H1 (cell line): Measurements from ENCODE around the gene PKD1L1. TPM values are rescaled to one million over a fixed set of nuclear protein-coding genes. Genes with fewer than 3 reads are reported as not detected.

Experiments used
- BRCA1 ChIP-seq: IDR thresholded peaks from 2 replicates; pipeline ENCODE4 v1.6.1; 2012; ENCODE audit warnings: low read depth, low read length, improper control_type of control experiment
- CHD7 ChIP-seq: fragments of 300-600 bp; sonication (generic); IDR thresholded peaks from 2 replicates; pipeline ENCODE4 v1.7.1; 2012; ENCODE audit warnings: low read length, moderate library complexity, mild to moderate bottlenecking, inconsistent platforms; ENCODE audit not compliant: insufficient replicate concordance
- E2F6 ChIP-seq: IDR thresholded peaks from 2 replicates; pipeline ENCODE4 v1.6.1; 2012; ENCODE audit warnings: inconsistent platforms
- HDAC6 ChIP-seq: IDR thresholded peaks from one replicate; pipeline ENCODE4 v1.7.1; 2012; ENCODE audit warnings: low read depth, mild to moderate bottlenecking, inconsistent platforms, low read length, moderate library complexity
- JUN ChIP-seq: IDR thresholded peaks from 2 replicates; pipeline ENCODE4 v1.6.1; 2011; ENCODE audit warnings: low read depth, mild to moderate bottlenecking, improper control_type of control experiment, low read length
- KDM4A ChIP-seq: IDR thresholded peaks from one replicate; pipeline ENCODE4 v1.7.1; 2012; ENCODE audit warnings: low read depth, mild to moderate bottlenecking, moderate library complexity, low read length, inconsistent platforms; ENCODE audit not compliant: severe bottlenecking
- KDM5A ChIP-seq: fragments of 200-600 bp; IDR thresholded peaks from 2 replicates; pipeline ENCODE4 v1.7.1; 2012; ENCODE audit warnings: mild to moderate bottlenecking, low read length, inconsistent platforms, mixed read lengths
- RAD21 ChIP-seq, 2 experiments: IDR thresholded peaks in 1 of 2; conservative IDR thresholded peaks in 1 of 2; 2 replicates each; pipeline ENCODE4 v1.6.1; 2011; ENCODE audit warnings: low read depth in 2 of 2, low read length in 2 of 2, improper control_type of control experiment in 1 of 2, inconsistent platforms in 1 of 2, mild to moderate bottlenecking in 1 of 2, moderate library complexity in 1 of 2
- SP1 ChIP-seq: IDR thresholded peaks from 2 replicates; pipeline ENCODE4 v1.6.1; 2011; ENCODE audit warnings: low read depth, low read length
- SP4 ChIP-seq: IDR thresholded peaks from 2 replicates; pipeline ENCODE4 v1.6.1; 2012; ENCODE audit warnings: low read length, inconsistent platforms
- YY1 ChIP-seq: IDR thresholded peaks from 2 replicates; pipeline ENCODE4 v1.6.1; 2011; ENCODE audit warnings: low read depth, mild to moderate bottlenecking, low read length
- polyA plus RNA-seq, 7 experiments: library from polyadenylated mRNA; depleted of rRNA in 3 of 7; stranded (reverse) in 5 of 7; unstranded in 2 of 7; fragments of >200 nt in 5 of 7; fragments of 200-250 nt in 2 of 7; gene quantifications; 1 replicate in 5 of 7; 2 replicates in 1 of 7; 4 replicates in 1 of 7; pipeline versions ENCODE4 v1.2.1 to v1.2.3, GENCODE V29; 2011 to 2013; ENCODE audit warnings: missing spikeins in 2 of 7, mixed read lengths in 2 of 7
- total RNA-seq: library from RNA; stranded (reverse); fragmentation: NEBNext Ultra II Directional; extraction: Animal tissue kit (Norgen Biotek cat#: 25700); gene quantifications from 2 replicates; pipeline ENCODE4 v1.2.1, GENCODE V29; 2021

The PKD1L1 gene
- total and polyA plus RNA-seq, 2 of the 8 experiments (the other 6 are each of a cell fraction or from before 2014, with no cell fraction given) = 0.22 to 0.35 TPM

GRCh38 chr7:47832105-47832715 is 116.1 kb downstream of the PKD1L1 start (continued):
- TF ChIP-seq CHD7 (no peak), KDM5A (no peak), YY1 (no peak), SP1 (no peak), SP4 (no peak), KDM4A (no peak), HDAC6 (no peak), JUN (no peak), BRCA1 (no peak), E2F6 (no peak), RAD21 (IDR thresholded peaks at IDR 0.05 in 1 of 2, conservative IDR thresholded peaks at IDR 0.05 in 1 of 2; ENCODE audit: low read depth in 2 of 2, low read length in 2 of 2) (no peak)
